ENCODE measurements around the gene HLA-DRA.

GRCh38 chr6:32410906-32411305, 28.8 kb upstream of the HLA-DRA start:
- TF ChIP-seq CTCF (IDR thresholded peaks at IDR 0.05; ENCODE audit: low read depth, low read length) (no peak), MYC (IDR thresholded peaks at IDR 0.05; ENCODE audit: low read depth, low read length) (no peak), POLR2A (IDR thresholded peaks at IDR 0.05; ENCODE audit: extremely low read depth, insufficient read length) (no peak)

Measured in NB4 (cell line).